ENCODE data around the gene GPRC5C.

GPRC5C gene

GRCh38 chr17:74427048-74427762 is 4.7 kb upstream of the GPRC5C start:
- H2AFZ ChIP-seq (ENCODE audit: low read depth, low read length): no peak overlapping the region
- H3K4me1 ChIP-seq (ENCODE audit: insufficient read depth, low read length): no peaks in the 10 kb centered on the region
- no peaks in the 10 kb centered on the region for H4K20me1 ChIP-seq (ENCODE audit: insufficient read depth, low read length)
- H3K27me3 ChIP-seq (ENCODE audit: insufficient read depth, low read length, poor library complexity): no peaks in the 10 kb centered on the region
- no peak overlapping the region for H3K4me3 ChIP-seq (ENCODE audit: low read depth in 1 of 2, low read length in 2 of 2)
- no peaks in the 10 kb centered on the region for H3K36me3 ChIP-seq (ENCODE audit: insufficient read depth, low read length)
- DNase-seq (no peak), ATAC-seq (ENCODE audit: insufficient read depth, low read depth) (no peak)
- H3K9ac ChIP-seq (ENCODE audit: low read depth, low read length): no peak overlapping the region
- TF ChIP-seq EZH2 (IDR thresholded peaks at IDR 0.05; ENCODE audit: borderline replicate concordance, low read depth, low read length, severe bottlenecking): no peak
- TF ChIP-seq CTCF (IDR thresholded peaks at IDR 0.05; ENCODE audit: borderline replicate concordance, extremely low read depth, low read length, poor library complexity, severe bottlenecking): no peak
- no peak overlapping the region for H3K4me2 ChIP-seq (ENCODE audit: insufficient read depth, low read length)
- H3K79me2 ChIP-seq (ENCODE audit: insufficient read depth, low read length): no peaks in the 10 kb centered on the region
- no peaks in the 10 kb centered on the region for H3K9me3 ChIP-seq (ENCODE audit: insufficient read depth, low read length, severe bottlenecking)
- H3K27ac ChIP-seq (ENCODE audit: low read length): no peak overlapping the region

GRCh38 chr17:74427763-74428153 is 4.1 kb upstream of the GPRC5C start:
- H3K79me2 ChIP-seq (ENCODE audit: insufficient read depth, low read length): no peaks in the 10 kb centered on the region
- H3K27ac ChIP-seq (ENCODE audit: low read length): no peak overlapping the region
- no peak overlapping the region for H2AFZ ChIP-seq (ENCODE audit: low read depth, low read length)
- H3K4me2 ChIP-seq (ENCODE audit: insufficient read depth, low read length): no peak overlapping the region
- no peaks in the 10 kb centered on the region for H3K36me3 ChIP-seq (ENCODE audit: insufficient read depth, low read length)
- no peaks in the 10 kb centered on the region for H4K20me1 ChIP-seq (ENCODE audit: insufficient read depth, low read length)
- no peak for TF ChIP-seq CTCF (IDR thresholded peaks at IDR 0.05; ENCODE audit: borderline replicate concordance, extremely low read depth, low read length, poor library complexity, severe bottlenecking)
- no peak for TF ChIP-seq EZH2 (IDR thresholded peaks at IDR 0.05; ENCODE audit: borderline replicate concordance, low read depth, low read length, severe bottlenecking)
- no peak overlapping the region for H3K4me3 ChIP-seq (ENCODE audit: low read depth in 1 of 2, low read length in 2 of 2)
- no peaks in the 10 kb centered on the region for H3K27me3 ChIP-seq (ENCODE audit: insufficient read depth, low read length, poor library complexity)
- no peaks in the 10 kb centered on the region for H3K9me3 ChIP-seq (ENCODE audit: insufficient read depth, low read length, severe bottlenecking)
- ATAC-seq (ENCODE audit: insufficient read depth, low read depth) (no peak), DNase-seq (no peak)
- H3K4me1 ChIP-seq (ENCODE audit: insufficient read depth, low read length): no peaks in the 10 kb centered on the region
- H3K9ac ChIP-seq (ENCODE audit: low read depth, low read length): no peak overlapping the region

GRCh38 chr17:74429604-74430384 is 2.1 kb upstream of the GPRC5C start:
- Histone ChIP-seq H3K4me3 (ENCODE audit: low read depth in 1 of 2, low read length in 2 of 2) (no peak overlapping the region), H3K4me2 (ENCODE audit: insufficient read depth, low read length) (no peak overlapping the region), H3K27ac (ENCODE audit: low read length) (no peak overlapping the region), H3K36me3 (ENCODE audit: insufficient read depth, low read length) (no peaks in the 10 kb centered on the region), H3K79me2 (ENCODE audit: insufficient read depth, low read length) (no peaks in the 10 kb centered on the region), H3K4me1 (ENCODE audit: insufficient read depth, low read length) (no peaks in the 10 kb centered on the region), H3K9me3 (ENCODE audit: insufficient read depth, low read length, severe bottlenecking) (no peaks in the 10 kb centered on the region), H2AFZ (ENCODE audit: low read depth, low read length) (no peak overlapping the region), H3K9ac (ENCODE audit: low read depth, low read length) (no peak overlapping the region), H4K20me1 (ENCODE audit: insufficient read depth, low read length) (no peaks in the 10 kb centered on the region), H3K27me3 (ENCODE audit: insufficient read depth, low read length, poor library complexity) (no peaks in the 10 kb centered on the region)
- TF ChIP-seq CTCF (IDR thresholded peaks at IDR 0.05; ENCODE audit: borderline replicate concordance, extremely low read depth, low read length, poor library complexity, severe bottlenecking) (no peak), EZH2 (IDR thresholded peaks at IDR 0.05; ENCODE audit: borderline replicate concordance, low read depth, low read length, severe bottlenecking) (no peak)
- DNase-seq: no peak
- ATAC-seq (ENCODE audit: insufficient read depth, low read depth): no peak

Data from DND-41 (cell line).